ENCODE results near the gene U2AF2.

- TF ChIP-seq POLR2A (IDR thresholded peaks at IDR 0.05) (no peak), CTCF (IDR thresholded peaks at IDR 0.05) (no peak), EP300 (IDR thresholded peaks at IDR 0.05) (no peak), POLR2AphosphoS5 (IDR thresholded peaks at IDR 0.05) (no peak)
These were observed 5.0 kb downstream of the U2AF2 start for GRCh38 chr19:55659822-55660221.

Measured in stomach (tissue), 4 donors.